Cardiac fibroblast (primary cell): ENCODE results near the gene KCNAB1.
"Not testable (repeated sequence)": the region's sequence is repeated elsewhere in the genome, so short reads cannot be mapped to it uniquely, and the experiment has no call there.

Source experiments
- DNase-seq, 2 donors: peaks; one replicate each; pipeline versions ENCODE4 v3.0.0 to v3.0.0-alpha.2; 2010; ENCODE audit warnings: low read depth in 2 of 2
- H3K4me3 ChIP-seq, 2 donors: replicated peaks in 1 of 2; 1 replicate in 1 of 2; 2 replicates in 1 of 2; pipeline ENCODE4 v1.5.1; 2011; ENCODE audit warnings: low read depth in 2 of 2, low read length in 2 of 2, mild to moderate bottlenecking in 2 of 2, moderate library complexity in 1 of 2
- TF ChIP-seq, protein P1 (sequence below): IDR thresholded peaks from one replicate; pipeline ENCODE4 v1.5.1; 2011; ENCODE audit warnings: low read depth, mild to moderate bottlenecking, low read length, inconsistent platforms

Gene KCNAB1

GRCh38 chr3:156260331-156260730 lies 140.0 kb downstream of the KCNAB1 start:
- TF ChIP-seq, protein P1, sequence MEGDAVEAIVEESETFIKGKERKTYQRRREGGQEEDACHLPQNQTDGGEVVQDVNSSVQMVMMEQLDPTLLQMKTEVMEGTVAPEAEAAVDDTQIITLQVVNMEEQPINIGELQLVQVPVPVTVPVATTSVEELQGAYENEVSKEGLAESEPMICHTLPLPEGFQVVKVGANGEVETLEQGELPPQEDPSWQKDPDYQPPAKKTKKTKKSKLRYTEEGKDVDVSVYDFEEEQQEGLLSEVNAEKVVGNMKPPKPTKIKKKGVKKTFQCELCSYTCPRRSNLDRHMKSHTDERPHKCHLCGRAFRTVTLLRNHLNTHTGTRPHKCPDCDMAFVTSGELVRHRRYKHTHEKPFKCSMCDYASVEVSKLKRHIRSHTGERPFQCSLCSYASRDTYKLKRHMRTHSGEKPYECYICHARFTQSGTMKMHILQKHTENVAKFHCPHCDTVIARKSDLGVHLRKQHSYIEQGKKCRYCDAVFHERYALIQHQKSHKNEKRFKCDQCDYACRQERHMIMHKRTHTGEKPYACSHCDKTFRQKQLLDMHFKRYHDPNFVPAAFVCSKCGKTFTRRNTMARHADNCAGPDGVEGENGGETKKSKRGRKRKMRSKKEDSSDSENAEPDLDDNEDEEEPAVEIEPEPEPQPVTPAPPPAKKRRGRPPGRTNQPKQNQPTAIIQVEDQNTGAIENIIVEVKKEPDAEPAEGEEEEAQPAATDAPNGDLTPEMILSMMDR, result no peak
- no peak overlapping the region for H3K4me3 ChIP-seq
- DNase-seq, result no peak

- TF ChIP-seq, protein P1, result no peak
- no peak for DNase-seq
- H3K4me3 ChIP-seq, result no peak overlapping the region
Observed at GRCh38 chr3:156264771-156265170, 144.4 kb downstream of the KCNAB1 start.

GRCh38 chr3:156271508-156271907 lies 151.1 kb downstream of the KCNAB1 start:
- no peak for DNase-seq
- TF ChIP-seq, protein P1, result no peak
- H3K4me3 ChIP-seq, result no peak overlapping the region

DNA sequence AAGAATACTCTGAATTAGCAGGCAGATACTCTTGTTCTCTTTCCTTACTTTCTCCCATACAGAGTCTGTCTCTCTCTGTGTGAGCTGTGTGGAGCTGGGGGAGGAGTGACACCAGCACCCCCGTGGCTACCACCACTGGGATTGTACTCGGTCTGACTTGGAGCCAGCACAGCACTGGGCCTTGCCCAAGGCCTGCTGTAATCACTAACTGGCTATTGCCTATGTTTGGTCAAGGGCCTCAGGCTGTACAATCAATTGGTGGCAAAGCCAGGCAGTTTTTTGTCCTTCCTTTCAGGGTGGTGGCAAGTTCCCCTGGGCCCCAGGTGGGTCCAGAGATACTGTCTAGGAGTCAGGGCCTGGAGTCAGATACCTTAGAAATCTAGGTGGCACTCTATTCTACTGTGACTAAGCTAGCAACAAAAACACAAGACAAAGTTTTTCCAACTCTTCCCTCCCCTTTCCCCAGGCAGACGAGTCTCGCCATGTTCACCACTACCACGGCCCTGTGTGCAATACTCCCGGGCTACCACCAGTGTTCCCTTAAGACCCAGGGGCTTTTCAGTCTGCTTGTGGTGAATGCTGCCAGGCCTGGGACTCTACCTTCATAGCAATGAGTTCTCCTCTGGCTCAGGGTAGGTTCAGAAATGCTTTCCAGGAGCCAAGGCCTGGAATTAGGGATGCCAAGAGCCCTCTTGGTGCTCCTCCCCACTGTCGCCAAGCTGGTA lies 151.8 kb downstream of the KCNAB1 start:
- DNase-seq, result no peak
- TF ChIP-seq, protein P1, result no peak
- no peak overlapping the region for H3K4me3 ChIP-seq

DNA sequence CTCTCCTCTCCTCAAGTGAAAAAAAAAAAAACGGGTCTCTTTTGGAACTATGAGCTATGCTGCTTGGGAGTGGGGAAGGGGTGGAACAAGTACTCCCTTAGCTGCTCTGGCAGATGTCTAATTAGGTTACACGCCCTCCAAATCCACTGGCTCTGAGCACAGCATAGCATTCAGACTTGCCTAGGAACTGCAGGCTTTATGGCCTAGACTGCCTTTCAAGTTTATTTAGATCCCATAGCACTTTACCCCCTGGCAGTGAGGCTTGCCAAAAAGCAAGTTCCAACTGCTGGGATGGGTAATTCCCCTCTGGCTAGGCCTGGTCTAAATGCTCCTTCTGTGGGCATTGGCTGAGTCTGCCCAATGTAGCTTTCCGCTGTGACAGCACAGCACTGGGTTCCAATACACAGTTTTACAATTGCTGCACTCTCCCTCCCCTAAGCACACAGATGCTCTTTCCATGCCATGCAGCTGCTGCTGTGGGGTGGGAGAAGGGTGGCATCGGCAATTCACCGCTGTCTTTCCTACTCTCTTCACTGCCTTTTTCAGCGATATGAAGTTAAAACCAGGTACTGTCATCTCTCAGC lies 152.8 kb downstream of the KCNAB1 start:
- TF ChIP-seq, protein P1, result no peak
- no peak for DNase-seq
- H3K4me3 ChIP-seq, result no peak overlapping the region

GRCh38 chr3:156274791-156275190 lies 154.4 kb downstream of the KCNAB1 start:
- DNase-seq, result no peak
- H3K4me3 ChIP-seq, result no peak overlapping the region
- TF ChIP-seq, protein P1, result no peak

GRCh38 chr3:156284637-156285036 lies 164.3 kb downstream of the KCNAB1 start:
- not testable (repeated sequence) for H3K4me3 ChIP-seq, DNase-seq
